Activated naive CD4-positive, alpha-beta T cell treated with anti-CD3 and anti-CD28 coated beads, Interleukin-2, amount 10 ng/mL, durations not matched to agents 7 days and 5 days (primary cell): ENCODE data around the gene ZNF416.

Experiments used
- CTCF ChIA-PET: fragments of 350-600 bp; sonication (Branson Sonifier 250); formaldehyde crosslinking; loops from one replicate; lab custom pipeline; 2021; ENCODE audit warnings: antibody characterized with exemption; lab: Charles Lee
- DNase-seq: peaks from one replicate; pipeline ENCODE4 v3.0.0-alpha.2; 2020
- H3K27ac Mint-ChIP-seq: one replicate; pipeline ENCODE4 v1.8.0; 2021; ENCODE audit warnings: mild to moderate bottlenecking, moderate library complexity, mixed read lengths
- H3K27me3 Mint-ChIP-seq: one replicate; pipeline ENCODE4 v1.8.0; 2021; ENCODE audit warnings: mild to moderate bottlenecking, mixed read lengths
- H3K36me3 Mint-ChIP-seq: one replicate; pipeline ENCODE4 v1.8.0; 2021; ENCODE audit warnings: mixed read lengths
- H3K4me1 Mint-ChIP-seq: one replicate; pipeline ENCODE4 v1.8.0; 2021; ENCODE audit warnings: mixed read lengths
- H3K4me3 Mint-ChIP-seq: one replicate; pipeline ENCODE4 v1.8.0; 2021; ENCODE audit warnings: mild to moderate bottlenecking, moderate library complexity, mixed read lengths
- H3K9me3 Mint-ChIP-seq: one replicate; pipeline ENCODE4 v1.8.0; 2021; ENCODE audit warnings: mixed read lengths

ZNF416 gene

GRCh38 chr19:57572415-57572947, 6.2 kb downstream of the ZNF416 start:
- Mint-ChIP-seq H3K4me1 (peaks cover 7% of the 10 kb centered on the region), H3K36me3 (peaks cover 62% of the 10 kb centered on the region), H3K4me3 (no peak overlapping the region), H3K27ac (no peak overlapping the region), H3K9me3 (peaks cover 89% of the 10 kb centered on the region), H3K27me3 (no peaks in the 10 kb centered on the region)
- CTCF ChIA-PET: no interaction called here
- DNase-seq: no peak

GRCh38 chr19:57570707-57571106, 8.0 kb downstream of the ZNF416 start:
- Mint-ChIP-seq H3K27ac (no peak overlapping the region), H3K4me3 (no peak overlapping the region), H3K27me3 (no peaks in the 10 kb centered on the region), H3K36me3 (peaks cover 49% of the 10 kb centered on the region), H3K9me3 (peaks cover 91% of the 10 kb centered on the region), H3K4me1 (no peaks in the 10 kb centered on the region)
- CTCF ChIA-PET: no interaction called here
- DNase-seq: no peak

GRCh38 chr19:57566396-57567265, 12.1 kb downstream of the ZNF416 start:
- no peaks in the 10 kb centered on the region for H3K4me1 Mint-ChIP-seq
- CTCF ChIA-PET: no interaction called here
- H3K27me3 Mint-ChIP-seq: no peaks in the 10 kb centered on the region
- peaks cover 77% of the 10 kb centered on the region for H3K9me3 Mint-ChIP-seq
- no peak for DNase-seq
- H3K27ac Mint-ChIP-seq: no peak overlapping the region
- no peak overlapping the region for H3K4me3 Mint-ChIP-seq
- peaks cover 12% of the 10 kb centered on the region for H3K36me3 Mint-ChIP-seq

GRCh38 chr19:57563547-57563946, 15.2 kb downstream of the ZNF416 start:
- H3K4me3 Mint-ChIP-seq: no peak overlapping the region
- DNase-seq: no peak
- peaks cover 21% of the 10 kb centered on the region for H3K4me1 Mint-ChIP-seq
- H3K27me3 Mint-ChIP-seq: no peaks in the 10 kb centered on the region
- CTCF ChIA-PET: no interaction called here
- H3K27ac Mint-ChIP-seq: no peak overlapping the region
- H3K9me3 Mint-ChIP-seq: peaks cover 69% of the 10 kb centered on the region
- peaks cover 22% of the 10 kb centered on the region for H3K36me3 Mint-ChIP-seq

- Mint-ChIP-seq H3K4me3 (peak overlapping the region; percentile 96), H3K9me3 (peaks cover 59% of the 10 kb centered on the region), H3K4me1 (peaks cover 31% of the 10 kb centered on the region), H3K36me3 (peaks cover 51% of the 10 kb centered on the region), H3K27ac (peak overlapping the region; percentile 91), H3K27me3 (no peaks in the 10 kb centered on the region)
- CTCF ChIA-PET: no interaction called here
- DNase-seq: no peak
Measured at GRCh38 chr19:57560049-57560491, 18.6 kb downstream of the ZNF416 start.

GRCh38 chr19:57559404-57560025, 19.2 kb downstream of the ZNF416 start, which contains the start of gene ZNF550:
Gene ZNF550, minus strand, starts transcription at chr19:57559863. Its CDS starts 181 bp downstream, at chr19:57559682.
- CTCF ChIA-PET: no interaction called here
- Mint-ChIP-seq H3K27ac (peak within 1 kb of the TSS; percentile 91), H3K36me3 (peaks cover 56% of the 10 kb centered on the region)

GRCh38 chr19:57559008-57559403, 19.7 kb downstream of the ZNF416 start:
- CTCF ChIA-PET: no interaction called here
- Mint-ChIP-seq H3K27ac (peak overlapping the region; percentile 91), H3K4me3 (peak overlapping the region; percentile 96), H3K4me1 (peaks cover 31% of the 10 kb centered on the region), H3K36me3 (peaks cover 61% of the 10 kb centered on the region), H3K9me3 (peaks cover 56% of the 10 kb centered on the region), H3K27me3 (no peaks in the 10 kb centered on the region)
- DNase-seq: peak; percentile 43

More at GRCh38 chr19:57559404-57560025, 19.2 kb downstream of the ZNF416 start, which contains the start of gene ZNF550:
- no peaks in the 10 kb centered on the region for H3K27me3 Mint-ChIP-seq
- peaks cover 59% of the 10 kb centered on the region for H3K9me3 Mint-ChIP-seq
- peak within 1 kb of the TSS; percentile 96 for H3K4me3 Mint-ChIP-seq
- DNase-seq: peak; percentile 92
- H3K4me1 Mint-ChIP-seq: peaks cover 31% of the 10 kb centered on the region

GRCh38 chr19:57558525-57558924, 20.2 kb downstream of the ZNF416 start:
- no peak for DNase-seq
- CTCF ChIA-PET: no interaction called here
- H3K36me3 Mint-ChIP-seq: peaks cover 66% of the 10 kb centered on the region
- H3K27me3 Mint-ChIP-seq: no peaks in the 10 kb centered on the region
- peak overlapping the region; percentile 91 for H3K27ac Mint-ChIP-seq
- peaks cover 31% of the 10 kb centered on the region for H3K4me1 Mint-ChIP-seq
- peaks cover 52% of the 10 kb centered on the region for H3K9me3 Mint-ChIP-seq
- peak overlapping the region; percentile 96 for H3K4me3 Mint-ChIP-seq

GRCh38 chr19:57557659-57558058, 21.1 kb downstream of the ZNF416 start:
- H3K27ac Mint-ChIP-seq: no peak overlapping the region
- peaks cover 31% of the 10 kb centered on the region for H3K4me1 Mint-ChIP-seq
- H3K4me3 Mint-ChIP-seq: peak overlapping the region; percentile 96
- DNase-seq: no peak
- no peaks in the 10 kb centered on the region for H3K27me3 Mint-ChIP-seq
- H3K36me3 Mint-ChIP-seq: peaks cover 75% of the 10 kb centered on the region
- CTCF ChIA-PET: no interaction called here
- peaks cover 51% of the 10 kb centered on the region for H3K9me3 Mint-ChIP-seq

GRCh38 chr19:57552432-57552831, 26.3 kb downstream of the ZNF416 start:
- Mint-ChIP-seq H3K9me3 (peaks cover 64% of the 10 kb centered on the region), H3K27me3 (no peaks in the 10 kb centered on the region), H3K4me1 (no peaks in the 10 kb centered on the region), H3K27ac (no peak overlapping the region), H3K4me3 (no peak overlapping the region), H3K36me3 (peaks cover 97% of the 10 kb centered on the region)
- CTCF ChIA-PET: no interaction called here
- no peak for DNase-seq

GRCh38 chr19:57546513-57546912, 32.2 kb downstream of the ZNF416 start:
- H3K4me1 Mint-ChIP-seq: no peaks in the 10 kb centered on the region
- H3K9me3 Mint-ChIP-seq: peaks cover 77% of the 10 kb centered on the region
- H3K27me3 Mint-ChIP-seq: no peaks in the 10 kb centered on the region
- DNase-seq: no peak
- CTCF ChIA-PET: no interaction called here
- H3K27ac Mint-ChIP-seq: no peak overlapping the region
- no peak overlapping the region for H3K4me3 Mint-ChIP-seq
- H3K36me3 Mint-ChIP-seq: peaks cover 93% of the 10 kb centered on the region

GRCh38 chr19:57537953-57538547, 40.7 kb downstream of the ZNF416 start:
- Mint-ChIP-seq H3K27me3 (no peaks in the 10 kb centered on the region), H3K9me3 (peaks cover 83% of the 10 kb centered on the region), H3K27ac (no peak overlapping the region), H3K4me3 (no peak overlapping the region), H3K36me3 (peaks cover 93% of the 10 kb centered on the region), H3K4me1 (no peaks in the 10 kb centered on the region)
- DNase-seq: no peak
- CTCF ChIA-PET: no interaction called here

- Mint-ChIP-seq H3K27me3 (no peaks in the 10 kb centered on the region), H3K27ac (peak within 1 kb of the TSS; percentile 93), H3K36me3 (peaks cover 45% of the 10 kb centered on the region), H3K4me3 (peak within 1 kb of the TSS; percentile 91), H3K9me3 (peaks cover 48% of the 10 kb centered on the region), H3K4me1 (peaks cover 27% of the 10 kb centered on the region)
- CTCF ChIA-PET: interaction anchor here (1.0 kb wide), 1 partner anchor 9 kb away, joined by 3 read pairs; no protein-coding TSS in a partner anchor
- DNase-seq: peak; percentile 93
Measured at GRCh38 chr19:57527136-57527881, 51.4 kb downstream of the ZNF416 start, which contains the start of gene ZNF549. Gene ZNF549, plus strand, starts transcription at chr19:57527356. Its CDS starts 218 bp downstream, at chr19:57527574.
